CD8-positive, alpha-beta memory T cell (primary cell): ENCODE results near the gene RNF180. TPM values are rescaled to one million over a fixed set of nuclear protein-coding genes. Genes with fewer than 3 reads are reported as not detected.

ENCODE experiments used
- CTCF ChIA-PET: fragments of 350-600 bp; sonication (Branson Sonifier 250); formaldehyde crosslinking; loops from one replicate; lab custom pipeline; 2021; ENCODE audit warnings: antibody characterized with exemption; lab: Charles Lee
- POLR2A ChIA-PET: fragments of 350-600 bp; sonication (Branson Sonifier 250); formaldehyde crosslinking; loops from one replicate; lab custom pipeline; 2021; ENCODE audit warnings: antibody characterized with exemption; lab: Charles Lee
- DNase-seq, 5 donors: peaks; one replicate each; pipeline versions ENCODE4 v3.0.0 to v3.0.0-alpha.2; 2020 to 2022; ENCODE audit warnings: mixed read lengths in 1 of 5
- H3K27ac ChIP-seq: one replicate; pipeline ENCODE4 v1.7.0; 2013; ENCODE audit warnings: low read depth, mild to moderate bottlenecking, low read length, moderate library complexity
- H3K27me3 ChIP-seq: 2 replicates; pipeline ENCODE4 v1.7.0; 2013; ENCODE audit warnings: low read length, mild to moderate bottlenecking; ENCODE audit not compliant: insufficient read depth, poor library complexity, severe bottlenecking
- H3K36me3 ChIP-seq: 2 replicates; pipeline ENCODE4 v1.7.0; 2013; ENCODE audit warnings: mild to moderate bottlenecking, low read length, moderate library complexity; ENCODE audit not compliant: insufficient read depth
- H3K4me1 ChIP-seq: 2 replicates; pipeline ENCODE4 v1.7.0; 2013; ENCODE audit warnings: mild to moderate bottlenecking, low read length, moderate library complexity; ENCODE audit not compliant: insufficient read depth
- H3K4me3 ChIP-seq: 2 replicates; pipeline ENCODE4 v1.7.0; 2013; ENCODE audit warnings: mild to moderate bottlenecking, low read length
- H3K9me3 ChIP-seq: 2 replicates; pipeline ENCODE4 v1.7.0; 2013; ENCODE audit warnings: mild to moderate bottlenecking, low read length
- H3K27ac Mint-ChIP-seq, 8 donors: one replicate each; pipeline ENCODE4 v1.8.0; 2020 to 2021; ENCODE audit warnings: mixed read lengths in 8 of 8, mild to moderate bottlenecking in 6 of 8, inconsistent platforms in 3 of 8, moderate library complexity in 3 of 8
- H3K27me3 Mint-ChIP-seq, 2 donors: one replicate each; pipeline ENCODE4 v1.8.0; 2020 to 2021; ENCODE audit warnings: mixed read lengths in 2 of 2, mild to moderate bottlenecking in 1 of 2, moderate library complexity in 1 of 2
- H3K36me3 Mint-ChIP-seq, 3 donors: one replicate each; pipeline ENCODE4 v1.8.0; 2020 to 2021; ENCODE audit warnings: mixed read lengths in 3 of 3, inconsistent platforms in 1 of 3, mild to moderate bottlenecking in 1 of 3
- H3K4me1 Mint-ChIP-seq, 3 donors: one replicate each; pipeline ENCODE4 v1.8.0; 2020 to 2021; ENCODE audit warnings: mixed read lengths in 3 of 3, inconsistent platforms in 1 of 3, mild to moderate bottlenecking in 1 of 3
- H3K4me3 Mint-ChIP-seq, 7 donors: one replicate each; pipeline ENCODE4 v1.8.0; 2020 to 2021; ENCODE audit warnings: mixed read lengths in 7 of 7, mild to moderate bottlenecking in 6 of 7, moderate library complexity in 4 of 7, inconsistent platforms in 2 of 7
- H3K9me3 Mint-ChIP-seq, 5 donors: one replicate each; pipeline ENCODE4 v1.8.0; 2020 to 2022; ENCODE audit warnings: mixed read lengths in 5 of 5, mild to moderate bottlenecking in 3 of 5, moderate library complexity in 2 of 5, inconsistent platforms in 1 of 5
- polyA plus RNA-seq: library from polyadenylated mRNA; unstranded; fragments of 300-500 nt; fragmentation: Illumina TruSeq; gene quantifications from one replicate; pipeline ENCODE4 v1.2.3, GENCODE V29; 2021
- total RNA-seq, 2 experiments: library from RNA; stranded (reverse); gene quantifications; one replicate each; pipeline ENCODE4 v1.2.3, GENCODE V29; 2021

The RNF180 gene
- total and polyA plus RNA-seq, 3 experiments from 2014 or later: not detected

DNA sequence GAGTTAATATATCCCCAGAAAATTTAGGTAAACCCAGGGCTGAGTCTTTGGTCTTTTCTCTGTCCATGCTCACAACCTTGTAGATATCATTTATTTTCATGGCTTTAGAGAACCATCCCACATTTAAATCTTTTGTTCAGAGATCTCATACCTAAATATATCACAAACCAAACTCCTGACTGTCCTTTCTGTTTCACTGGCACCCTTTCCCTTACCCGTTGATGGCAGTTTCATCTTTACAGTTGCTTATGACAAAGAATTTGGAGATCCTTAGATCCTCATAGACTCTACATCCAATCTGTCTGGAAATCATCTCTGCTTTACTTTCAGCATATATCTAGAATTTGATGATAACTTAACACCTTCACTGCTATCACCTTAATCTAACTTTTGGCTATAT lies 19.2 kb downstream of the RNF180 start:
- Mint-ChIP-seq H3K4me1 (no peaks in the 10 kb centered on the region), H3K27me3 (no peaks in the 10 kb centered on the region), H3K27ac (no peak overlapping the region), H3K9me3 (peaks cover 0 to 3% (median 0%) of the 10 kb centered on the region in 5 donors), H3K36me3 (no peaks in the 10 kb centered on the region), H3K4me3 (no peak overlapping the region)
- H3K27ac ChIP-seq: no peak overlapping the region
- ChIA-PET CTCF (no interaction called here), POLR2A (no interaction called here)
- H3K4me1 ChIP-seq: no peaks in the 10 kb centered on the region
- H3K27me3 ChIP-seq: no peaks in the 10 kb centered on the region
- no peaks in the 10 kb centered on the region for H3K9me3 ChIP-seq
- no peaks in the 10 kb centered on the region for H3K36me3 ChIP-seq
- DNase-seq: no peak
- H3K4me3 ChIP-seq: no peak overlapping the region

DNA sequence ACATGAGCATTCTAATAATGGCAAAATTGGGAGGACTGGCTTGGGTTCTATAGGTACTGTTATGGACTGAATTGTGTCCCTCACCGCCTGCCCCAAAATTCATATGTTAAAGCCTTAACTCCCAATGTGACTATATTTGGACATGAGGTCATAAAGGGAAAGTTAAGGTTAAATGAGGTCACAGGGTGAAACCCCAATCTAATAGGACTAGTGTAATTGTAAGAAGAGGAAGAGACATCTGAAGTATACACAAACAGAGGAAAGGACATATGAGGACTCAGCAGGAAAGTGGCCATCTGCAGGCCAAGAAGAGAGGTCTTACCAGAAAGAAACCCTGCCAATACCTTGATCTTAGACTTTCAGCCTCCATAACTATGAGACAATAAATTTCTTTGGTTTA lies 23.1 kb downstream of the RNF180 start:
- no peaks in the 10 kb centered on the region for H3K36me3 Mint-ChIP-seq
- H3K4me1 Mint-ChIP-seq: no peaks in the 10 kb centered on the region
- H3K27ac Mint-ChIP-seq: no peak overlapping the region
- H3K4me1 ChIP-seq: no peaks in the 10 kb centered on the region
- no peak overlapping the region for H3K4me3 Mint-ChIP-seq
- no peak overlapping the region for H3K27ac ChIP-seq
- no peak for DNase-seq
- peaks cover 0 to 2% (median 0%) of the 10 kb centered on the region in 5 donors for H3K9me3 Mint-ChIP-seq
- ChIA-PET CTCF (no interaction called here), POLR2A (no interaction called here)
- H3K4me3 ChIP-seq: no peak overlapping the region
- no peaks in the 10 kb centered on the region for H3K36me3 ChIP-seq
- H3K9me3 ChIP-seq: no peaks in the 10 kb centered on the region
- H3K27me3 ChIP-seq: no peaks in the 10 kb centered on the region
- H3K27me3 Mint-ChIP-seq: no peaks in the 10 kb centered on the region

DNA sequence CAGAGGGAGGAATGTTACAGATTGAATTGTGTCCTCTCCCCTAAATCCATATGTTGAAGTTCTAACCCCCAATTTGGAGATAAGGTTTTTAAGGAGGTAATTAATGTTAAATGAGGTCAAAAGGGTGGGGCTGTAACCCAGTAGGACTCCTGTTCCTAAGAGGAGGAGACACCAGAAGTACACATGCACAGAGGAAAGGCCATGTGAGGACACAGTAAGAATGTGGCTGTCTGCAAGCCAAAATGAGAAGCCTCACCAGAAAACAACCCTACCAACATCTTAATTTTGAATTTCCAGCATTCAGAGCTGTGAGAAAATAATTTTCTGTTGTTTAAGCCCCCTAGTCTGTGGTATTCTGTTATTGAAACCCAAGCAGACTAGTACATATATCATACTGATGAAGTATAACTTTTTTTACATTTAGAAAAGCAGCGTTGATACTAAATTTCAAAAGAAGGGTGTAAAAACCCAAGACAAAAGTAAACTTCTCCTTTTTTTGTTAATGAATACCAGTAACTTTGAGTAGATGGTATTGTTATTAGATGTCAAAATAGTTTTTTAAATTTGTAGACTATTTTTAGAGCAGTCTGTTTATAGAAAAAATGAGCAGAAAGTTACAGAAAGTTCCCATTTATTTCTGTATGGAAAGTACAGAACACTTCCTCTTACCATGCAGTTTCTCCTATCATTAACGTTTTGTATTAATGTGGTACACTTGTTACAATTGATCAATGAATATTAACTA lies 25.1 kb downstream of the RNF180 start:
- Histone ChIP-seq H3K27me3 (no peaks in the 10 kb centered on the region), H3K27ac (no peak overlapping the region), H3K4me3 (no peak overlapping the region), H3K36me3 (no peaks in the 10 kb centered on the region), H3K9me3 (no peaks in the 10 kb centered on the region), H3K4me1 (no peaks in the 10 kb centered on the region)
- no peaks in the 10 kb centered on the region for H3K4me1 Mint-ChIP-seq
- H3K27ac Mint-ChIP-seq: no peak overlapping the region
- DNase-seq: no peak
- CTCF ChIA-PET: no interaction called here
- no peak overlapping the region for H3K4me3 Mint-ChIP-seq
- peaks cover 0 to 1% of the 10 kb centered on the region in 2 donors for H3K27me3 Mint-ChIP-seq
- peaks cover 0 to 5% (median 0%) of the 10 kb centered on the region in 5 donors for H3K9me3 Mint-ChIP-seq
- no peaks in the 10 kb centered on the region for H3K36me3 Mint-ChIP-seq
- POLR2A ChIA-PET: no interaction called here

DNA sequence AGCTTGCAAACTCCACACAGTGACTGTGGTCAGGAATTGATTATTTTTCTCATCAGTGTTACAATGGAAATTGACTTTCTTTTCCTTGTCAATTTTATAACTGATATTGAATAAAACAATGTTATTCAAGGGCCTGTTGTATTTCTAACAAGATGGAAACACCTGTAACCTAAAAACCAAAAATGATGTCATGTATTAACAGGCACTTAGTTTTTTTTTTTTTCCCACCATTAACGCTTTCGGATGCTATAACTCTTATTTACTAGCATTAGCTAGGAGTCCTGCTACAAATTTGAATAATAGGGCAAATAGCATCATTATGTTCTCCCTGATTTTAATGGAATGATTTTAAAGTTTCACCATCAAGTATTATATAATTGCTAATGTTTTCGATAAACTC lies 30.3 kb downstream of the RNF180 start:
- Mint-ChIP-seq H3K4me1 (no peaks in the 10 kb centered on the region), H3K27ac (no peak overlapping the region), H3K9me3 (peaks cover 0 to 5% (median 2%) of the 10 kb centered on the region in 5 donors), H3K4me3 (no peak overlapping the region), H3K27me3 (peaks cover 0 to 1% of the 10 kb centered on the region in 2 donors), H3K36me3 (no peaks in the 10 kb centered on the region)
- H3K27ac ChIP-seq: no peak overlapping the region
- no peaks in the 10 kb centered on the region for H3K9me3 ChIP-seq
- H3K36me3 ChIP-seq: no peaks in the 10 kb centered on the region
- ChIA-PET POLR2A (no interaction called here), CTCF (no interaction called here)
- H3K4me1 ChIP-seq: no peaks in the 10 kb centered on the region
- no peak overlapping the region for H3K4me3 ChIP-seq
- DNase-seq: no peak
- H3K27me3 ChIP-seq: no peaks in the 10 kb centered on the region

DNA sequence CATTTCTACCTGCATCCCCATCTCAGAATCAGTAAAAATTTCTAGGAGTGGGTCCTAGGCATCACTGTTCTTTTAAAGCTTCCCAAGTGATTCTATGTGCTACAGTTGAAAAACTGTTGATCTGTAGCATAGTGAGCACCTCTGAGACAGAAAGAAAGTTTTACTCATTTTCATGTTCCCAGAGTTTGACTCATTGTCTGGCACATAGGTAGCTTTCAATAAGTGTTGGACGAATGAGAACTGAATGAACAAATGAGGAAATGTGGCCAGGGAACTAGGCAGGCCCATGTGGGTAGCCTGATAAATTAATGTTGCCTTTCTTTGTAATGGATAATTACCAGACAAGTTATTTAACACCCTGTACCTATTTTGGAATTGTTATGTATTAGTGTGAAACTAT lies 33.8 kb downstream of the RNF180 start:
- CTCF ChIA-PET: no interaction called here

DNA sequence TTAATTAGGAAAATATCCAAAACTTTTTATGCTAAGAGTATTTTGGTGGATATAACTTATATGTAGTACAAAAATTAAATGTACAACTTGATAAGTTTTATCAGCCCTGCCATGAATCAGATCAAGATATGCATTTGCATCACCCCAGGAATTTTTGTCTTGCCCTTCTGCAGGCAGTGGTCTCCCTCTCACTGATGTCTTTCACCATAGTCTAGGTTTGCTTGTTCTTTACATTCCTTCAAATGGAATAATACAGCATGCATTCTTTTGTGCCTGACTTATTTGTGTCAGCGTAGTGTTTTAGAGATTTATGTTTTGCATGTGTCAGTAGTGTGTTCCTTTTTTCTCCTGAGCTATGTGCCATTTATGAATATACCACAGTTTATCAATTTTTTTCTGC lies 36.4 kb downstream of the RNF180 start:
- H3K4me1 Mint-ChIP-seq: no peaks in the 10 kb centered on the region
- ChIA-PET CTCF (no interaction called here), POLR2A (no interaction called here)
- H3K9me3 ChIP-seq: no peaks in the 10 kb centered on the region
- no peak overlapping the region for H3K27ac ChIP-seq
- H3K9me3 Mint-ChIP-seq: peaks cover 0 to 5% (median 0%) of the 10 kb centered on the region in 5 donors
- DNase-seq: no peak
- H3K4me1 ChIP-seq: no peaks in the 10 kb centered on the region
- H3K27me3 Mint-ChIP-seq: no peaks in the 10 kb centered on the region
- no peak overlapping the region for H3K4me3 Mint-ChIP-seq
- no peaks in the 10 kb centered on the region for H3K36me3 Mint-ChIP-seq
- no peak overlapping the region for H3K4me3 ChIP-seq
- H3K36me3 ChIP-seq: no peaks in the 10 kb centered on the region
- H3K27me3 ChIP-seq: no peaks in the 10 kb centered on the region
- H3K27ac Mint-ChIP-seq: no peak overlapping the region

More for the DNA sequence above, 33.8 kb downstream of the RNF180 start:
- H3K4me1 Mint-ChIP-seq: no peaks in the 10 kb centered on the region
- Histone ChIP-seq H3K4me1 (no peaks in the 10 kb centered on the region), H3K36me3 (no peaks in the 10 kb centered on the region), H3K27me3 (no peaks in the 10 kb centered on the region), H3K27ac (no peak overlapping the region), H3K9me3 (no peaks in the 10 kb centered on the region), H3K4me3 (no peak overlapping the region)
- peaks cover 0 to 5% (median 0%) of the 10 kb centered on the region in 5 donors for H3K9me3 Mint-ChIP-seq
- no peak overlapping the region for H3K27ac Mint-ChIP-seq
- no peak for DNase-seq
- POLR2A ChIA-PET: no interaction called here
- no peaks in the 10 kb centered on the region for H3K36me3 Mint-ChIP-seq
- no peak overlapping the region for H3K4me3 Mint-ChIP-seq
- H3K27me3 Mint-ChIP-seq: peaks cover 0 to 1% of the 10 kb centered on the region in 2 donors

DNA sequence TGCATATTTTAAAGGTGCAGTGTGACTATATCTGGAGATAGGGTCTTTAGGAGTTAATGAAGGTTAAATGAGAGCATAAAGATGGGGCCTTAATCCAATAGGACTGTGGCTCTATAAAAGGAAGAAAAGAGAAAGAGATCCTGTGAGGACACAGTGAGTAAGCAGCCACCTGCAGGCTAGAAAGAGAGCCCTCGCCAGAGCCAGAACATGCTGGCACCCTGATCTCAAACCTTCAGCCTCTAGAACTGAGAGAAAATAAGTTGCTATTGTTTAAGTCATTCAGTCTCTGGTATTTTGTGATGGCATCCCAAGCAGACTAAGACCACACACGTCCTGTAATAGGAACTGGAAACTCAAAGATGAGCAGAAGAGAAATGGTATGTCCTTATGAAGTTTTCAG lies 41.0 kb downstream of the RNF180 start:
- no peak overlapping the region for H3K4me3 Mint-ChIP-seq
- POLR2A ChIA-PET: no interaction called here
- H3K4me1 Mint-ChIP-seq: no peaks in the 10 kb centered on the region
- no peak overlapping the region for H3K4me3 ChIP-seq
- CTCF ChIA-PET: no interaction called here
- no peaks in the 10 kb centered on the region for H3K27me3 ChIP-seq
- H3K27ac Mint-ChIP-seq: no peak overlapping the region
- H3K4me1 ChIP-seq: no peaks in the 10 kb centered on the region
- no peaks in the 10 kb centered on the region for H3K36me3 ChIP-seq
- no peaks in the 10 kb centered on the region for H3K9me3 Mint-ChIP-seq
- H3K9me3 ChIP-seq: no peaks in the 10 kb centered on the region
- H3K27ac ChIP-seq: no peak overlapping the region
- H3K27me3 Mint-ChIP-seq: no peaks in the 10 kb centered on the region
- no peaks in the 10 kb centered on the region for H3K36me3 Mint-ChIP-seq
- no peak for DNase-seq

DNA sequence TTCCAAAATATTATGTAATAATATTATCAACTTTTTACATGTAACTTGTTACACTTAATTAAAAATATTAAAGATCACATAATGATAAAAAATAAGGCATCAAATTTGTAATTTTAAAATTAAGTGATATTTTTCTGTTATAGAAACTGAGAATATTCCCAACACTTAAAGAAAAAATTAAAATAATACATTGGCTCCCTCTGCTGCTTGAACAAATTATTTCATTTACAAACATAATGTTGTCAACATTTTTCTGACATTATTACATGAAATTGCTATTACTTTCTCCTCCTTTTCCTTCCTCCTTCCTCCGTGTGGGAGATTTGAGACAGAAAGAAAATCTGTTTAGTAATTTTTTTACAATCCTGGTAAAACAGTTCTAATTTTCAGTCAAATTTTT lies 42.3 kb downstream of the RNF180 start:
- Histone ChIP-seq H3K36me3 (no peaks in the 10 kb centered on the region), H3K4me3 (no peak overlapping the region), H3K9me3 (no peaks in the 10 kb centered on the region), H3K27ac (no peak overlapping the region), H3K27me3 (no peaks in the 10 kb centered on the region), H3K4me1 (no peaks in the 10 kb centered on the region)
- DNase-seq: no peak
- POLR2A ChIA-PET: no interaction called here
- no peak overlapping the region for H3K4me3 Mint-ChIP-seq
- no peak overlapping the region for H3K27ac Mint-ChIP-seq
- H3K27me3 Mint-ChIP-seq: no peaks in the 10 kb centered on the region
- no peaks in the 10 kb centered on the region for H3K9me3 Mint-ChIP-seq
- CTCF ChIA-PET: no interaction called here
- H3K36me3 Mint-ChIP-seq: no peaks in the 10 kb centered on the region
- no peaks in the 10 kb centered on the region for H3K4me1 Mint-ChIP-seq
